GM19035 (cell line): ENCODE results near the gene ABLIM2.
"Not testable (repeated sequence)": the region's sequence is repeated elsewhere in the genome, so short reads cannot be mapped to it uniquely, and the experiment has no call there.

Experiments used
- ATAC-seq: cut with Tn5 transposase; IDR thresholded peaks from one replicate; pipeline ENCODE4 v1.9.1; 2021; ENCODE audit not compliant: unreplicated experiment

Gene ABLIM2

DNA sequence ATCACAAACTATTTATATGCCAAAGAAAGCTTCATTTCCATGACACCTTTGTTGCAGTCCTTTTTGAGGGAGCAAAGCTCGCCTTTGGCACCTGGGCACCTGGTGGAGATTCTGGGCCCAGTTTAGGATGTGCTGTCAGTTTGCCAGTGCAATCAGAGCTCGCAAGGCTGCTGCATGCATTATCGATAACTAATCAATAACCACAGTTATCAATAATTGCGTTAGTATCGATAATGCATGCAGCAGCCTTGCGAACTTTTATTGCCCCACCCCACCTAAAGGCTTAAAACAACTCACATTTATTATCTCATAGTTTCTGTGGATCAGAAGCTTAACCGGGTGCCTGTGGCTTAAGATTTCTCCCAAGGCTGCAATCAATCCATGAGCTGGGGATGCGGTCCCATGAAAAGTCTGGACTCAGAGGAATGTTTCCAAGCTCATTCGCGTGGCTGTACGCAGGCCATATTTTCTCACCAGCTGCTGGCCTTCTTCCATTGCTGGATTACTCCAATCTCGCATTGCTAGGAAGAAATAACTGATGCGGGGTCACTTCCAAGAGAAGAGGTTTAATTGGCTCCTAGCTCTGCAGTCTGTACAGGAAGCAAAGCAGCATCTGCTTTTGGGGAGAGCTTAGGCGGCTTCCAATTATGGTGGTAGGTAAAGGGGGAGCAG is 212.8 kb downstream of the ABLIM2 start:
- ATAC-seq: no peak

DNA sequence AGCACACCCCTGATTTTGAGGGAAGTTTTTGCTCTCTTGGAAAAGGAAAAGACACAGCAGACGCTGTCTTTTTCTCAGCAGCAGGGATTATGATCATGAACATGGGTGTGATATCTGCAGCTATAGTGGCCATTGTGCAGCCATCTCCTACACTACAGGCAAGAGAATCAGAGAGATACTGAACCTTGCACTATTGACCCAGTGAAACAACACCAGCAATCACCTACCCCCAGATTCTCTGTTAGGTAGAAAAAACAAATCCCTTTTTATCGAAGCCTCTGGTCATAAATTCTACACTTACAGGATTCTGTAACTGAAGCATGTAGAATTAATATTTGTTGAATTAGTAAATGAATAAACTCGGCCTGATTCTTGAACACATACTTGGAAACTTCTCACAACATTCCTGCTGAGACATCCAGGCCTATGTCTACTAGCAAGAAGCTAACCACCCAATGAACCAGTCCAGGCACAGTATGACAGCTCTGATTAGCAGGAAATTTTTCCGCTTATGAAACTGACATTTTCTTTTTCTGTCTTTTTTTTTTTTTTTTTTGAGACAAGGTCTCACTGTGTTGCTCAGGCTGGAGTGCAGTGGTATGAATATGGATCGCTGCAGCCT is 213.9 kb downstream of the ABLIM2 start:
- ATAC-seq: no peak

DNA sequence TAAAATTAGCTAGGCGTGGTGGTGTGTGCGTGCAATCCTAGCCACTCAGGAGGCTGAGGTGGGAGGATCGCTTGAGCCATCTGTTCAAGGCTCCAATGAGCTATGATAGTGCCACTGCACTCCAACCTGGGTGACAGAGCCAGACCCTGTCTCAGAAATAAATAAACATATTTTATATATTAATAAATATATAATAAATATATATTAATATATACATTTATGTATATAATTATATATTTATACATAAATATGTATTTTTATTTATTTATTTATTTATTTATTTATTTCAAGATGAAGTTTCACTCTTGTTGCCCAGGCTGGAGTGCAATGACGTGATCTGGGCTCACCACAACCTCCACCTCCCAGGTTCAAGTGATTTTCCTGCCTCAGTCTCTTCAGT is 214.9 kb downstream of the ABLIM2 start:
- ATAC-seq: not testable (repeated sequence)

DNA sequence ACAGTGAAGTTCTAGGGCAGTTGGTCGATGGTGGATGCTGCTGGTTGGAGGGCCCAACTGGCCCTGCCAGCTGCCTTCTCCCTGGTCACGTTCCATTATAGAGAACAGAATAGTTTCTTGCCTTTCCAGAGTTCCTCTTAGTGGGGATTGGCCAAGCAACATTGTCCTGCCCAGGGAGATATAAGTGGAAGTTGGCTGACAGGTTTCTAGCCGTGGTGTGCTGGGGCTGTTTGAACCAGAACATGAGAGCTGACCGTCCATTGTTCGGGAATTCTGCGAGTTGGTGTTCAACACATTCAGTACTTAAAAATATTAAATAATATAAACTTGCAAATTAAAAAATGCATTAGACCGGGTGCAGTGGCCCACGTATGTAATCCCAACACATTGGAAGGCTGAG is 215.4 kb downstream of the ABLIM2 start:
- no peak for ATAC-seq

DNA sequence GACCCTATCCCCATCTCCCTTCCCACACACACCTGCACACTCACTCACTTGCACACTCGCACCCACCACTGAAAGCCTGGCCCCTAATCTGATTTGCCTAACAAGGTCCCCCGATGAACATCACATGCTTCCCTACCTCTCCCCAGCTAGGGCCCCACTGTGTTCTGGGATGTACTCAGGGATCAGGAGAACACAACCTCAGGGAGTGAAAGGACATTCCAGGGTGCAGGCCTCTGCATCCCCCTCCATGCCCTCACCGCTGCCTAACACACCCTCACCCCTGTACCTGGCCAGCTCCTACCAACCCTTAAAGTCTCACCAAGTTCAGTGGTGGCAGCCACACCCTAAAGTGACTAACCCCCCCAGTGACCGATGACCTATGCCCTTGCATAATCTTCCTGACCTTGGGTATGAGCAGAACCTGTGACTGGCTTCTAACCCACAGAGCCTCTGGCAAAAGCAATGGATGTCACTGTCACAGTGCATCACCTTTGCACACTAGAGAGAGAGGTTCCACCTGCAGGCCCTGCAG is 216.6 kb downstream of the ABLIM2 start:
- ATAC-seq: no peak

DNA sequence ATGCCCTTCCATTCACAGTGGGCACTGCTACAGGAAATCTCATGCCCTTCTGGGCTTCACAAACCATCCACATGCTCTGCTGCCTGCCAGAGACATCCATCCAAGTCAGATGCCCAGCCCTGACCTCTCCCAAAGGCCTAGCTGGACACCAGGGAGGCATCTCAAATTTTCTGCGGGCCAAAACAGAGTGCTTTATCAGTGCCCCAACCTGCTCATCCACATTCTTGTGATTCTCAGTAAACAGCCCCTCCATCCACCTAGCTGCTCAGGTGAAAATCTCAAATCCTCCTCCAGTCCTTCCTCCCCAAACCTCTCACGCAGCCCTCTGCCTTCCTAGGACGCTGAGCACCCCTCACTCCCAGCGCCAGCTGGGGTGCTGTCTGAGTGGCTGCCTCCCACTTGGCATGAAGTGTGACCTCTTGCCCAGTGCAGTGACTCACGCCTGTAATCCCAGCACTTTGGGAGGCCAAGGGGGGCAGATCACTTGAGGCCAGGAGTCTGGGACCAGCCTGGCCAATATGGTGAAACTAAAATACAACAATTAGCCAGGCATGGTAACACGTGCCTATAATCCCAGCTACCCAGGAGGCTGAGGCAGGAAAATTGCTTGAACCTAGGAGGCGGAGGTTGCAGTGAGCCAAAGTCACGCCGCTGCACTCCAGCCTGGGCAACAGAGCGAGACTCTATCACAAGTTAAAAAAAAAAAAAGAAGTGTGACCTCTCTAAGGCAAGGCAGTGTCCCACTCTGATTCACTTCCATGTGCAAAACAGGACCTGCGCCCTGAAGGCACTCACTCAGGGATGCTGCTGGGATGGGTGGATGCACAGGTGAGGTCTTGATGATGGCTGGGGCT is 217.3 kb downstream of the ABLIM2 start:
- ATAC-seq: no peak

DNA sequence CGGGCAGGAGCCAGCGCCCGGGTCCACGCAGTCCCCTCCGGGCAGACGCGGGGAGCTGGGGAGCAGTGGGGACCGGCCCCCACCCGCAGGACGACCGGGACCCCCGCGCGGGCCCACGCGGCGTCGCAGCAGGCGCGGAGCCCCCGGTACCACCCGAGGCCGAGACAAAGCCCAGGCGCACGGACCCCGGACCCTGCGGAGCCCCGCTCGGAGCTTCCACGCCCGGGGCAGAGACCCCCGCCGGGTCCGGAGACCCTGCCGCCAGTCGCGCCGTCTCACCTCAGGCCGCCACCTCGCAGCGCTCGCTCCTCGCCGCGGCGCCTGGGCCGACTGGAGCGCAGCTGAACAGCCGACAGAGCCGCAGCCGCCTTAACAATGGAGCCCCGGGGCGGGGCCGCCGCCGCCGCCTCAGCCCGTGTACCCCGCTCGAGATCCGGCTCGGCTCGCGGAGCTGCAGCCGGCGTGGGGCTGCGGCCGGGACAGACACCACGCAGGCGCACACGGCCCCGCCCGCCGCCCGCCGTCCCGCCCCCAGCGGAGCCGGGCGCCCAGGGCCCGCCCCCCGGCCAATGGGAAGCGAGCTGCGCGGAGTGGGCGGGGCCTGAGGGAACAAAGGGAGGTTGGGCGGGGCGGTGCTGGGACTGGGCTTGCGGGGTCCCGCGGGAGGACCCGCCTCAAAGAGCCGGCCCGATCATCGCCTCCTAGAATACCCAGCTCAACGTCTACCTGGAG is 219.1 kb downstream of the ABLIM2 start, which contains the start of gene AFAP1:
Gene AFAP1, minus strand, starts transcription at position 485 of the 732 bp plus-strand sequence. CDS start 67,783 bp downstream, outside the sequence.
- ATAC-seq: peak; percentile 89

DNA sequence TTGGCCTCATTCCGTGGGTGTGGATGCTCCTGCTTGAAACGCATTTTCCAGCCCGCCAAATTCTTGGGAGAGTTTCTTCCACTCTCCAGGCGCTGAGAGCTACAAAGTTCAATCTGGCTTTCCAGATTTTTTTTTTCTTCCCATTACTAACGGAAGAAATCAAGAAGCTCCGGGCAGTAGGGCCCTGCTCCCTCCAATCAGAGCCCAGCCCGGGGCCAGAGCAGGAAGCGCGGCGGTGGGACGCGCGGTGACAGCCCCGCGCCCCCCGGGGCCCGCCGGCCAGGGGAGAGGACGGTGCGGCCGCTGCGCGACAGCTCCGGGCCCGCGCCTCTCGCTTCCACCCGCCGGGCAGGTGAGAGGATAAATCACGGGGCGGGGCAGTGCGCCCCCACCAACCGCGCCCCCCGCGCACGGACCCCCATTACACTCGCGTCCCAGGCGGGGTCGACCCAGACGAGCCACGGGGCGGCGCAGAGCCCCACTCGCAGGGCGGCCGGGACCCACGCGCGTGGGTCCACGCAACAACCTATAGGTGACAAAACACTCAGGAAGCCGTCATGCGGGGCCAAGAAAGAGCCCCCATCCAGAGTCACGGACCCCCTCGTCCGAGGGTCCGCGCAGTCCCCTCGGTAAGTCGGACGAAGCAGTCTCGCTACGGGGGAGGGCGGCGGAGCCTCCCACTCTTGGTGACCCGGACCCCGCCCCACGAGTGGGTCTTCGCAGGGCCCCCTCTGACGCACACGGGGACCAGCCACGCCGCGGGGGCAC is 219.8 kb downstream of the ABLIM2 start:
- no peak for ATAC-seq

DNA sequence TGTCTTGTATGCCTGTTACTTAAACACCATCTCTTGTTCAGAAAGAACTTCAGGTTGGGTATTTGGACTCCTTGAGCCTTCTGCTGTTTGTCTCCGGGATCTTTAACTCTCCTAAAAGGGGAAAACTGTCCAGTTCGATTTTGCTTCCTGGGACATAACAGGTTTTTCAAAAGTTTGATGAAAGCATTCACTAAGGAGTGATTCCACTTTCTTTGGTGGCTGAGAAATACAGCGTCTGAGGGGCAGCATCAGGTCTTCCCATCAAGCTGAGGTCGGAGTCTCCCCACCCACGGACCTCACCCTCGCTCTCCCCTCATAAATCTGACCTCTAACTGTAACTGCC is 220.4 kb downstream of the ABLIM2 start:
- ATAC-seq: no peak

DNA sequence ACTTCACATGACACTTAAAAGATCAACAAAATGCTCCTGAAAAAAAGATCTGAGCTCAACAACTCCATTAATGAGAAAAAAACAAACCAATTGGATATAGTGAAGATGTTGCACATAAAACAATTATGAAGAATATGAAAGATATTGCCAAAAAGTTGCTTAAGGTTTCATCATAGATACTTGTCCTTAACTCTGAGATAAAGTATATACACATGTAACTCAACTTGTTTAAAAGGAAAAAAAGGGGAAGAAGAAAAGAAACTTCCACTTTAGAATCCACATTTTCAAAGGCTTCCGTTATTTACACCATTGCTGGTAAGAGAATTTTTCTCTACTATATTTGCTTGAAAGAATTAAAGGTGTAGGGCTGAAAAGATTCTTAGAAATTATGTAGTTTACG is 221.6 kb downstream of the ABLIM2 start:
- no peak for ATAC-seq

DNA sequence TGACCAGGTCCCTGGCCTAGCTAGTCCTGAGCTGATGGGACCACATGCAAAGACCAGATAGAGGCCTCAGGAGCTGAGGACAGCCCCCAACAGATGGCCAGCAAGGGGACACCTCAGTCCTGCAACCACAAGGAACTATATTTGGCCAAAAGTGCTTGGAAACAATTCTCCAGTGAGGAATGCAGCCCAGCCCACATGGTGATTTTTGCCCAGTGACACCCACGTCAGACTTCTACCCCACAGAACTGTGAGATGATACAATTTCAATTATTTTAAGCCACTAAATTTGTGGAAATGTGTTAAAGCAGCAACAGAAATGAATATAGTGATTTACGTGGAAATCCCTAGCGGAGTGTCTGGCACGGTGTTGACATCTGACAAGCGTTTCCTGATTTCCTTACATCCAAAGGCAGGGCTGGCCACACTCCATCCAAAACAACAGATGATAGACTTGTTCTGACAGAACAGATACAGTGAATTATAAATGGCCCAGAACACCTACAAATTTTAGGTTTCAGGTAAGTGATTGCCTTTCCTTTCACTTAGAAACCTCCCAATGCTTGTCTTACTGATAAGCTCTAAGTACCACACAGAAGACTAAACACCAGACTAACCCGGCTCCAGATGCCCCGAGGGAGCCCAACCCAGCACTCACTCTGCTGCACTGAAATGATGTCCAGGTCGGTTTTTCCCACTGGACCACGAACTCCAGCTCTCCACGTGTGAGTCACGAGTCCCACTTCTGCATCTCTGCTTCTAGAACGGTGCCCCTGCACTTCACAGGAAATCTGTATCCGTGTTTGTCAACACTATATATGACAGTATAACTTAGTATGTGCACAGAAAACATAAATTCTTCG is 224.7 kb downstream of the ABLIM2 start:
- ATAC-seq: no peak

DNA sequence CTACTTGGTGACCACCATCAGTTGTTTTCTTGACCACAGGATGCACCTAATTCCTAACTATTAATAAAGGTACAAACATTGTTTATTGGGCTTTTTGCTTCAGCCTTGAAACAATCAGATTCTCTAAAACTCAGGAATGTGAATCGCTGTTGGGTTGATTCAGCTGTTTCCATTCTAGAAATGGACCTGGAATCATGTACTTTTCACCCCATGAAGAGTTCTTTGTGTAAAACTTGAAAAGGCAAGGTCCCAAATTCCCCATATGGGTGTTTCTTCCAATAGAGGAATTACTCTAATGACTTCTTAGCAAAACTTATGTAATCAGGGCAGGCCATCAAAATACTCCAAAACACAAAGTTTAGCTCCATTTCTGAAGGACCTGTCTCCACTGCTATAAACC is 226.3 kb downstream of the ABLIM2 start:
- no peak for ATAC-seq

DNA sequence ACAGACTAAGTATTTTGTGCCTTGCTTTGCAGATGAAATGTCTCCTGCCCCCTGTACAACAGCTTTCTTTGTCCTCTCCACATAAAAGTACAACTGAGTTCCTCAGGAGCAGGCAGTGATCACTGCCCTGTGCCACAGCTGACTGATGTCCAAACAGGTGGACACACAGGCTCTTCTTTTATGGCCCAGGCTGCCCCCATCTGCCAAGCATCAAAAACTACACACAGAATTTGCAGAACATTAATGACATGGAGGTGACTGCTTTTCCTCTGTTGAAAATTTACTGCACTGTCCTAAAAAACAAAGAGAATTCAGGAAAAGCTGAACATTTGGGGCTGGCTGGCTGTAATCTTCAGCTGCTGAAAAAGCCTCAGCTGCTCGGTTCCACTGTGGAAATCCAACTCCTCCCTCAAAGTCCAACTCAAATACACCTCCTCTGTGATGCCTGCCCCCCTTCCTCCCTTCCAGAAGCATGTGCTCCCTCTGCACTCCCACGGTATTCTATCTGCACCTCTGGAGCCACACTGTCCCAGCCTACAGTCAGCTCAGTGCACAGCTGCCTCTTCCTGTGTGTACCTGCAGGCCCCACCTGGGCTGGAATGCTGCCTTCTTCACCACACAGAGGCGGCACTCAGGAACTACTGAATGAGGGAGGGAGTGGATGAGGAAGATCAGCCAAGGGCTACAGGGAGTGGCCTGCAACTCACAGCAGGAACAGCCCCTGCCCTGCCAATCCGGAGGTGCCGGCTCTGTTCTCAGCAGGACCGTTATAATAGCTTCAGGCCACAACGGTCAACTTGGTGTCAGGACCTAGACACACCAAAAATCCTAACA is 229.3 kb downstream of the ABLIM2 start:
- ATAC-seq: no peak

DNA sequence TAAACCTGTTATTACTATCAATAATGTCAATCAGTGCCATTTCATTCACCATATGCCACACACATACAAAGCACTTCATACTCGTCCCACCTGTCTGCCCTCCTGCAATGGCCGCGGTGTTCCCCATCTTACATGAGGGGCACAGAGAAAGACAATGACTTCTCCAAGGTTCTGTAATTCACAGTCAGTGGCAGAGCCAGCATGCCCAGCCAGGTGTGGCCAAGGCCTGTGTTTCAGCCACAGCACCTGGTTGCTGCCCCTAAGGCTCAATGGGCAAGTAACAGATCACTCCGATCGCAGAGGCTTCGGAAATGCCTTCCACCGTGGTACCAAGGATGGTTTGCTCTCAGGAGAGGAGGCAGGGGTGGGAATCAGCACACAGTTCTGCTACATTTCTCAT is 229.9 kb downstream of the ABLIM2 start:
- no peak for ATAC-seq

DNA sequence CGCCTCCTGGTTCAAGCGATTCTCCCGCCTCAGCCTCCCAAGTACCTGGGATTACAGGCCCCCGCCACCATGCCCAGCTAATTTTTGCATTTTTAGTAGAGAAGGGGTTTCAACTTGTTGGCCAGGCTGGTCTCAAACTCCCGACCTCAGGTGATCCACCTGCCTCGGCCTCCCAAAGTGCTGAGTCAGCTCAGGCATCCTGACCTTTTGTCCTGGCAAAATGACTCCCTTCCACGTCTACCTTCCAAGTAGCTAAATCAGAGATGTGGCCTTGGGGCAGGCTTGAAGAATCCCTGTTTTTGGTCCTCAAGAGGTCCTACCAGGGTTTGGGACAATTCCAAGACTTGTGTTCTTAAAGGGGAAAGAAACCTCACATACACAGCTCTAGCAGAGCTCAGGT is 231.8 kb downstream of the ABLIM2 start:
- no peak for ATAC-seq

DNA sequence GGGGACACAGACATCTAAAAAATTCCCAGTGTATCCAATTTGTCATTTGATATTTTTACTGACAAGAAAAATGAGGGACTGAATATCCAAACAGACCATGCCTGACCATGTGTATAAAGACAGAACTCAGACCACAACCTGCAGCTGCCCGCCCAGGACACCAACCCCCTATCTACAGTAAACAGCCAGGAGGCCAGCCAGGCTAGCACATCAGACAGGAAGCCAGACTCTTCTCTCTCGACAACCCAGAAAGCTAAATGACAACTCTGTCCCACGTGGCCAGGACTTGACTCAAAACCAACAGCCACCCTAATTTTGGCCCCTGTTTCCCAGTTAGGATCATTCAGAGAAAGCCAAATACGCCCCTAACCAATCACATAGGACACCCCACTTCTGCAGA is 234.0 kb downstream of the ABLIM2 start:
- no peak for ATAC-seq

DNA sequence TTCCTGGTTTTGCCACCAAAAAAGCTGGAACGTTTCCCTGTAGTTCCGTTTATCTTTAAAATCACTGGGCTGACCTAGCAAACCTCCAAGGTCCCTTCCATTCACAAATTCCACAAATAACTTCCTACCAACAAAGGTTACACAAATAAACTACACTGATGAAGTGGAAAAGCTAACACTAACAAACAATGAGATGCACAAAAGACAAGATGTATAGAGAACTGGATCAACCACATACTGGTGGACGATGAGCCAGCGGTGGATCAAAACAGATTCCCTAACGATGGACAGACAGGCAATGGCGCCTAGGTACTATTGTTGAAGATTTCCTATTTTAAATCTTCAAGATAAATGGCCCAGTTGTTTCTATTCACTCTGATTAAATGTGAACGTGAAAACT is 234.4 kb downstream of the ABLIM2 start:
- no peak for ATAC-seq

DNA sequence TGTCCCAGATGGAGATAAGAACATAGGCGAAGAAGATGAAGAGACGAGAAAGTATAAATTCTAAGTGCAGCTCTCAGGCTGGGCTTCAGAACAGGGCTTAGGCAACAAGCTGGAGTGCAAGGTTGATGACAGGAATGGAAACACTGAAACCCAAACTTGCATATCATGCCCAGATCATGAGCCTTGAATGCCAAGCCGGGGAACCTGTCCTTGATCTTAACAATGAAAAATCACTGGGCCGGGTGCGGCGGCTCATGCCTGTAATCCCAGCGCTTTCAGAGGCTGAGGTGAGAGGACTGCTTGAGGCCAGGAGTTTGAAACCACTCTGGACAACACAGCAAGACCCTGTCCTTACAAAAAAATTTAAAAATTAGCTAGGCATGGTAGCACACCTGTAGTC is 236.1 kb downstream of the ABLIM2 start:
- no peak for ATAC-seq

DNA sequence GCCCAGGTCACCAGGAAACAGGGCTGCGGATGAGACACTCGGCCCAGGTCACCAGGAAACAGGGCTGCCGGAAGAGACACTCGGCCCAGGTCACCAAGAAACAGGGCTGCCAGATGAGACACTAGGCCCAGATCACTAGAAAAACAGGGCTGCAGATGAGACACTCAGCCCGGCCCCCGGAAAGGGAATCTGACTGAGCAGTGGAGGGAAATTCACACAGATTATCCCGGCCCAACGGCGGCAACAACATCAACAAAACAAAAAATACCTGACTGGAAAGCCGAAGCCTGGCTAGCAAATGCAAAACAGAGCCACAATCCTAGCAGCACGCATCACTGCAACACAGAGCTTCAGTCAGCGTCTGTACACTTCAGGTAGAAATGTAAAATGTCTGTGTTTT is 239.6 kb downstream of the ABLIM2 start:
- ATAC-seq: no peak
